Tibial nerve (tissue), 4 donors: ENCODE results near the gene C5orf63.

ENCODE experiments used
- EP300 ChIP-seq, 2 donors: sonication (generic); formaldehyde crosslinking; IDR thresholded peaks; one replicate each; pipeline ENCODE4 v1.6.1; 2017; ENCODE audit warnings: antibody characterized with exemption in 2 of 2, mild to moderate bottlenecking in 1 of 2
- POLR2A ChIP-seq, 2 donors: fragments of 450-650 bp; IDR thresholded peaks; one replicate each; pipeline ENCODE4 v1.6.1; 2017; ENCODE audit warnings: antibody characterized with exemption in 2 of 2, mild to moderate bottlenecking in 2 of 2, moderate library complexity in 2 of 2
- TF ChIP-seq, protein P1 (sequence below), 5 experiments: fragments of 200-600 bp in 3 of 5; fragments of 450-650 bp in 2 of 5; sonication (generic) in 3 of 5; IDR thresholded peaks; one replicate each; pipeline ENCODE4 v1.5.1; 2016 to 2019; ENCODE audit warnings: antibody characterized with exemption in 5 of 5, mild to moderate bottlenecking in 3 of 5, moderate library complexity in 2 of 5

DNA sequence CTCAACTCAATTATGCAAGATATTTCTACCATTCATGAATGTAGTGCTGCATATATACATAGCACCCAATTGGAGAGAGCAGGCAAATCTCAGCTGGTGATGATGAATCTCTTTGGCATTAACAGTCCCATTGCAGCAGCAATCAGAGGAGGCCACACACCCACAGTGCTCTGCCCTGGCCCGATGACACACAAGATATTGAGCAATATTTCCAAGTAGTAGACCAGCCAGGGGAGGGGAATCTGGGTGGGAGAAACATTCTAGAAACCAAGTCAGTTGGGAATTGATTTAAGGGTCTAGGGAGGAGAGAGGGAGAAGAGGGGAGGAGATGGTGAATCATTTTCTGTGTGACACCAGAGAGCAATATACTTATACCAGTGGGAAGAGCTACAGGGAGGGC lies 14.9 kb upstream of the C5orf63 start:
- TF ChIP-seq, protein P1, sequence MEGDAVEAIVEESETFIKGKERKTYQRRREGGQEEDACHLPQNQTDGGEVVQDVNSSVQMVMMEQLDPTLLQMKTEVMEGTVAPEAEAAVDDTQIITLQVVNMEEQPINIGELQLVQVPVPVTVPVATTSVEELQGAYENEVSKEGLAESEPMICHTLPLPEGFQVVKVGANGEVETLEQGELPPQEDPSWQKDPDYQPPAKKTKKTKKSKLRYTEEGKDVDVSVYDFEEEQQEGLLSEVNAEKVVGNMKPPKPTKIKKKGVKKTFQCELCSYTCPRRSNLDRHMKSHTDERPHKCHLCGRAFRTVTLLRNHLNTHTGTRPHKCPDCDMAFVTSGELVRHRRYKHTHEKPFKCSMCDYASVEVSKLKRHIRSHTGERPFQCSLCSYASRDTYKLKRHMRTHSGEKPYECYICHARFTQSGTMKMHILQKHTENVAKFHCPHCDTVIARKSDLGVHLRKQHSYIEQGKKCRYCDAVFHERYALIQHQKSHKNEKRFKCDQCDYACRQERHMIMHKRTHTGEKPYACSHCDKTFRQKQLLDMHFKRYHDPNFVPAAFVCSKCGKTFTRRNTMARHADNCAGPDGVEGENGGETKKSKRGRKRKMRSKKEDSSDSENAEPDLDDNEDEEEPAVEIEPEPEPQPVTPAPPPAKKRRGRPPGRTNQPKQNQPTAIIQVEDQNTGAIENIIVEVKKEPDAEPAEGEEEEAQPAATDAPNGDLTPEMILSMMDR (IDR thresholded peaks at IDR 0.05), result no peak
- TF ChIP-seq POLR2A (IDR thresholded peaks at IDR 0.05) (no peak), EP300 (IDR thresholded peaks at IDR 0.05) (no peak)
